Heart right ventricle (tissue), 16 donors: ENCODE measurements around the gene HOXA6. TPM values are rescaled to one million over a fixed set of nuclear protein-coding genes. Genes with fewer than 3 reads are reported as not detected.

ENCODE experiments used
- ATAC-seq, 8 donors: fragments of 200-7000 bp; cut with Tn5 transposase; one replicate each; pipeline ENCODE4 v1.9.1; 2020; ENCODE audit warnings: mild to moderate bottlenecking in 8 of 8, moderate library complexity in 8 of 8, moderate number of reproducible peaks in 1 of 8
- DNase-seq, 2 donors: peaks; one replicate each; pipeline ENCODE4 v3.0.0-alpha.2; 2020
- H3K27ac ChIP-seq, 10 donors: fragments of 200-600 bp; sonication (generic) in 2 of 10; one replicate each; pipeline versions ENCODE4 v1.5.0 to v1.8.0; 2020 to 2022; ENCODE audit warnings: mild to moderate bottlenecking in 3 of 10
- H3K27me3 ChIP-seq, 7 donors: fragments of 200-600 bp; one replicate each; pipeline ENCODE4 v1.8.0; 2021 to 2022; ENCODE audit warnings: mild to moderate bottlenecking in 2 of 7
- H3K36me3 ChIP-seq, 9 donors: fragments of 200-600 bp; sonication (generic) in 1 of 9; one replicate each; pipeline versions ENCODE4 v1.5.0 to v1.8.0; 2020 to 2022; ENCODE audit warnings: mild to moderate bottlenecking in 2 of 9
- H3K4me1 ChIP-seq, 9 donors: fragments of 200-600 bp; sonication (generic) in 1 of 9; one replicate each; pipeline versions ENCODE4 v1.5.0 to v1.8.0; 2020 to 2022; ENCODE audit warnings: mild to moderate bottlenecking in 4 of 9
- H3K4me3 ChIP-seq, 10 donors: fragments of 200-600 bp; sonication (generic) in 2 of 10; one replicate each; pipeline versions ENCODE4 v1.5.0 to v1.8.0; 2020 to 2022; ENCODE audit warnings: mild to moderate bottlenecking in 7 of 10, moderate library complexity in 2 of 10
- H3K9me3 ChIP-seq, 11 donors: fragments of 200-600 bp in 10 of 11; sonication (generic) in 2 of 11; one replicate each; pipeline versions ENCODE4 v1.5.0 to v1.8.0; 2013 to 2022; ENCODE audit warnings: mild to moderate bottlenecking in 2 of 11, control low read depth in 1 of 11, moderate library complexity in 1 of 11
- CTCF ChIP-seq, 9 donors: fragments of 200-600 bp; sonication (generic) in 2 of 9; IDR thresholded peaks; one replicate each; pipeline versions ENCODE4 v1.5.0 to v1.8.0; 2021 to 2022; ENCODE audit warnings: antibody characterized with exemption in 9 of 9, mild to moderate bottlenecking in 5 of 9, moderate library complexity in 1 of 9
- WGBS, 2 donors: extraction: QIAGEN DNeasy Blood & Tissue Kit; methylation state at CpG; one replicate each; pipeline ENCODE4 v1.1.7; 2013; ENCODE audit warnings: inconsistent platforms in 1 of 2; 5-methylcytosine and 5-hydroxymethylcytosine counted together
- intact Hi-C, 10 donors: fragments of 100-400 bp; cut with DNase I; formaldehyde crosslinking; loops; one replicate each; pipeline versions ENCODE4 v1.11.1 to v1.14.2; 2022
- polyA plus RNA-seq, 2 donors: library from polyadenylated mRNA; stranded (reverse); fragments of 200-250 nt; gene quantifications; one replicate each; pipeline ENCODE4 v1.2.3, GENCODE V29; 2013
- total RNA-seq, 10 donors: library from RNA; stranded (reverse); fragmentation: NEBNext Ultra II Directional in 3 of 10; extraction: Animal tissue kit (Norgen Biotek cat#: 25700) in 3 of 10; gene quantifications; one replicate each; pipeline versions ENCODE4 v1.2.1 to v1.2.4, GENCODE V29; 2021 to 2023
- donor health status: Arrhythmogenic right ventricular cardiomyopathy.
- donor health status: ischemic (EF 13 %, LVEDD 7.1; RV severe dilation, severe dysfunction).
- donor health status: healthy with polysubstance abuse.
- donor health status: DM: no; HTN: yes; CAD: no.
- donor health status: DM: no; HTN: no; CAD: no.
- donor health status: ischemic (EF 25% LVEDD 6.9; RV normal size, moderate dysfunction).
- donor health status: ischemic (EF 25% LVEDD 5.7; RV mildly dilated, moderate dysfunction).
- donor health status: healthy.
- donor health status: DM: yes; HTN: yes; CAD: no.
- donor health status: Ischemic cardiomyopathy.
- donor health status: ischemic (EF 35%, LVEDD 5.7; RV mildly dilated, moderate dysfunction).
- donor health status: nonischemic (EF 11% LVEDD 7.7; RV severe dilation, severe dysfunction).
- donor health status: DM: yes; HTN: yes; CAD: no.
- donor health status: PGD.
- donor health status: ischemic (EF 29% LVEDD 5.4; RV normal size, mild dysfunction).
- donor health status: nonischemic (EF 23%, LVEDD 6.1; RV moderate dilation, normal function).

HOXA6 gene
- total and polyA plus RNA-seq, 12 donors: not detected

- H3K9me3 ChIP-seq: no peaks in the 10 kb centered on the region
- peak overlapping the region in 2 of 10 donors; percentile 60 to 73 for H3K27ac ChIP-seq
- WGBS, 2 donors: 19 to 20% methylated on average over 12 of the region's 12 CpGs
- peaks cover 45 to 100% (median 99%) of the 10 kb centered on the region in 7 donors for H3K27me3 ChIP-seq
- TF ChIP-seq CTCF (IDR thresholded peaks at IDR 0.05): no peak
- no peaks in the 10 kb centered on the region for H3K36me3 ChIP-seq
- intact Hi-C loops: loop anchor here in 1 of 10 donors (5.0 kb wide), 1 partner anchor 34 kb away; the partner anchor contains the start of gene HOXA1
- ATAC-seq (no peak), DNase-seq (no peak)
- H3K4me1 ChIP-seq: peaks cover 0 to 14% (median 0%) of the 10 kb centered on the region in 9 donors
- peak overlapping the region in 9 of 10 donors; percentile 17 to 58 (median 48) for H3K4me3 ChIP-seq
Observed at GRCh38 chr7:27131390-27131819, 16.2 kb downstream of the HOXA6 start.

GRCh38 chr7:27130540-27131389 lies 16.8 kb downstream of the HOXA6 start, which contains the start of gene HOXA4:
HOXA4 (minus strand) TSS chr7:27130757; CDS start chr7:27130733, 24 bp downstream.
- no peak for TF ChIP-seq CTCF (IDR thresholded peaks at IDR 0.05)
- 1 to 6% methylated on average over 65 to 67 of the region's 67 CpGs for WGBS, 2 donors
- no peaks in the 10 kb centered on the region for H3K9me3 ChIP-seq
- DNase-seq (peak; percentile 61 to 63), ATAC-seq (peak; percentile 62 to 94 (median 87))
- H3K4me1 ChIP-seq: peaks cover 0 to 14% (median 0%) of the 10 kb centered on the region in 9 donors
- peak within 1 kb of the TSS in 7 of 10 donors; percentile 28 to 88 (median 70) for H3K27ac ChIP-seq
- H3K36me3 ChIP-seq: no peaks in the 10 kb centered on the region
- peak within 1 kb of the TSS; percentile 17 to 58 (median 48) for H3K4me3 ChIP-seq
- intact Hi-C loops: loop anchor here in 1 of 10 donors (5.0 kb wide), 1 partner anchor 33 kb away; the partner anchor contains the start of gene HOXA1
- peaks cover 45 to 100% (median 99%) of the 10 kb centered on the region in 7 donors for H3K27me3 ChIP-seq

GRCh38 chr7:27129729-27130539 lies 17.6 kb downstream of the HOXA6 start:
- peaks cover 0 to 11% (median 0%) of the 10 kb centered on the region in 9 donors for H3K4me1 ChIP-seq

More at GRCh38 chr7:27129729-27130539, 17.6 kb downstream of the HOXA6 start:
- H3K36me3 ChIP-seq: no peaks in the 10 kb centered on the region
- peak in 1 of 9 donors; percentile 3 for TF ChIP-seq CTCF (IDR thresholded peaks at IDR 0.05)
- H3K4me3 ChIP-seq: peak overlapping the region in 9 of 10 donors; percentile 17 to 58 (median 48)
- no peak for DNase-seq
- ATAC-seq: peak in 3 of 8 donors; percentile 10 to 34 (median 28)
- intact Hi-C loops: loop anchor here in 1 of 10 donors (5.0 kb wide), 1 partner anchor 33 kb away; the partner anchor contains the start of gene HOXA1
- H3K27ac ChIP-seq: peak overlapping the region in 7 of 10 donors; percentile 28 to 88 (median 70)
- H3K9me3 ChIP-seq: no peaks in the 10 kb centered on the region
- 4 to 5% methylated on average over 66 to 72 of the region's 72 CpGs for WGBS, 2 donors
- H3K27me3 ChIP-seq: peaks cover 44 to 100% (median 99%) of the 10 kb centered on the region in 7 donors
